ENCODE measurements around the gene FBXL17.
"Not testable (repeated sequence)": the region's sequence is repeated elsewhere in the genome, so short reads cannot be mapped to it uniquely, and the experiment has no call there.

FBXL17 gene

GRCh38 chr5:108381954-108382783, at the start of gene FBXL17:
TSS of gene FBXL17 (minus strand) at chr5:108382098.
- peak; percentile 94 for DNase-seq

- DNase-seq = no peak
Observed at GRCh38 chr5:108430931-108431608, 49.2 kb upstream of the FBXL17 start.

- DNase-seq = no peak
Observed at GRCh38 chr5:108421713-108422112, 39.8 kb upstream of the FBXL17 start.

GRCh38 chr5:108420755-108421154, 38.9 kb upstream of the FBXL17 start:
- no peak for DNase-seq

- no peak for DNase-seq
Observed at GRCh38 chr5:108420158-108420557, 38.3 kb upstream of the FBXL17 start.

DNA sequence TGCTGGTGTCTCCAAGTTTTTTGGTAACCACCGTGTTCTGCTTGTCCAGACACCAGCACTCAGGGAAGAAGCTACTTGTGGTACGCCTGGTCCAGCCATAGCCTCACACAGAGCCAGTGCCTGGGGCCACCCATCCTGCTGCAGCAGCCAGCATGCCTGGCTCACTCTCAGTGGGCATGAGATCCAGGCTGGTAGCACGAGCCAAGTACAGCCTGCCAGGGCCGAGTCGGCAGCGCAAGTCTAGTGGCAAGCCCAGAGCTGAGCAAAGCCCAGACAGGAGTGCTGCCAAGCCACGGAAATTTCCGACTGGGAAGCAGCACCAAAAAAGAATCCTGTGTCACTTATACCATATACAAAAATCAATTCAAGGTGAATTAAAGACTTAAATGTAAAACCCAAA, 36.3 kb upstream of the FBXL17 start:
- no peak for DNase-seq

GRCh38 chr5:108417166-108417670, 35.3 kb upstream of the FBXL17 start:
- no peak for DNase-seq

DNA sequence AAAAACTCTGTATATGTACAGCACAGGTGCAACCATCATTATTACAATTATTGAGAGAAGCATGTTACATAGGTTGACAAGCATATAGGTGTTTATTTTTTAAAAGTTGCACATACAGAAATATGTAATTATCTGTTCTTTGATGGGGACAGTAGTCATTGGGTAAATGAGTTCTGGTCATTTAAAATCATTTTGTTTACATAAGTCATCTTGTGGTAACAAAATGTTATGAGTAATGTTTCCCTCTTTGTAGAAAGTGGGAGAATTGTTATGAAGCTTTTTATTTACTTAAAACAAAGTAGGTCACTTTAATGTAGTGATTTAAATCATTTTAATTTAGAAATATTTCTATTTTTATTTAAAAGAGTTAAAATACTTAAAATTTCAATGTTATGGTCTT, 33.8 kb upstream of the FBXL17 start:
- DNase-seq = no peak

DNA sequence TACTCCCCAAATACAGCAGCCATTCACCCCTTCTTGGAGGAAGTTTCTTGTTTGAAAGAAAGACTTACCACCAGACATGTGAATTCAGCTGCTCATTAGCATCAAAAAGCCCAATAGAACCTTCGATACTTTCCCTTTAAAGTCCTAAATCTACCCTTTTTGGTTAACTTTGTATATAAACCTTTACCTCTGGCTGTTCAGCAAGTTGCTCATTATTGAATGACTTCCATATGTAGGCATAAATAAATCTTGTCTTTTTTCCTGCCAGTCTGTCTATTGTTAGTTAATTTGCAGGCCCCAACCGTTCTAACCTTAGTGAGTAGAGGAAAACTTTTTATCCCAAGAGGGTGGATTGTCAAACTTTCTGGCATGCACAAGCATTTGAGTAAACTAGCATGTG, 27.9 kb upstream of the FBXL17 start:
- DNase-seq = no peak

GRCh38 chr5:108405201-108405600, 23.3 kb upstream of the FBXL17 start:
- not testable (repeated sequence) for DNase-seq

- DNase-seq = no peak
Observed at GRCh38 chr5:108398964-108399363, 17.1 kb upstream of the FBXL17 start.

GRCh38 chr5:108396837-108397236, 14.9 kb upstream of the FBXL17 start:
- DNase-seq = not testable (repeated sequence)

- no peak for DNase-seq
Observed at GRCh38 chr5:108387758-108388157, 5.9 kb upstream of the FBXL17 start.

GRCh38 chr5:108386345-108387061, 4.6 kb upstream of the FBXL17 start:
- DNase-seq = no peak

DNA sequence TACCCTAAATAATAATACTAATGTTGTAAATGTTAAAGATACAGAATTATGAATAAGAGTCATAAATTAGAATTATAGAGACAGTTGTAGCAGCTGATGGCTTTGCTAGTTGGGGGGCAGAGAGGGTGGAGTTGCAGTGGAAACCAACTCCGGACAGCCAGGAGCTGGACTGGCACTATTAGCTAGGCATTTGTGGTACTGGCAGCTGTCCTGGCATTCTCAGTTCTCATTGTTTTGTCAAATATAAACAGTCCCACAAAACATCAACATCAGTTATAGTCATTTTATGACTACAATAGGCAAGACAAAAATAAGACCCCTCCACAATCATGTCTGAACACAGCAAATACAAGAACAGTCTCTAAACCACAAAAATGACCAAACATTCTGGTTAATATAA, 2.8 kb upstream of the FBXL17 start:
- DNase-seq = no peak

GRCh38 chr5:108382784-108383330, 959 bp upstream of the FBXL17 start:
- peak; percentile 53 for DNase-seq

GRCh38 chr5:108381350-108381953, 446 bp downstream of the FBXL17 start:
- peak; percentile 78 for DNase-seq

GRCh38 chr5:108380531-108381349, 1.2 kb downstream of the FBXL17 start:
- peak; percentile 71 for DNase-seq

DNA sequence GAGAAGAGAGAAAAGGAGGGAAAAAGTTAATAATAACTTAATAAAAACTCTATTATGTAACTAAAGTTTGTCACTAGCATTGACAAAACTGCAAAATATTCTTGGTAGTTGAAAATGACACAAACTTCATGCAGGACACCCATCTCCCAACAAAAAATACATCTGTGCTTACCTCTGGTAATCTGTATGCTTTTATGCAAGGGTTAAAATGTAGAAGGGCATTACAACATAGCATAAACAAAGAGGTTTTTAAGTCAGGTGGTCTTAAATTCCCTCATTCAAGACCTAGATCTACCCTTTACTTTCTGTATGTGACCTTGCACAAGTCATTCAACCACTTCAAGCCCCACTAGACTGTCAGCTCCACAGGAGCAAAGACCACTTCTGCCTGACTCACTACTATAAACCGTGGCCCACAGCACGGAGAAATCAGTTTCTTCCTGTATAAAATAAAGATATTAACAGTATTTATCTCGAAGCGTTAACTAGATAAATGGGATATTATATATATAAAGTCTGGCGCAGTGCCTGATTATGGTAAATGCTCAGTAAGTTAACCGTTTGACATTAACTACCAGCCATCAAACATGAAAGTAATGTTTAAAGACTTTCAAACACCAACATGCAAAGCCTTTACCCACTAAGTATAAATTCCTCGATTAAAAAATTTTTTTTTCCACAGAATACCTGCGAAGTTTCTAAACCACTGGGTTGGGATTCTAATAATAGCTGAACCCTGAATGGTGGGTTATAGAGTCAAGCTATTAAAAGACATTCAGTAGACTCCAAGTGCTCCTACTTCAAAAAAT, 2.0 kb downstream of the FBXL17 start:
- no peak for DNase-seq

GRCh38 chr5:108375768-108376167, 6.1 kb downstream of the FBXL17 start:
- DNase-seq = no peak

- no peak for DNase-seq
Observed at GRCh38 chr5:108373426-108373825, 8.5 kb downstream of the FBXL17 start.
